SK-N-SH (cell line): Measurements from ENCODE around the gene SEC16A. TPM values are rescaled to one million over a fixed set of nuclear protein-coding genes. Genes with fewer than 3 reads are reported as not detected.

Source experiments
- CTCF ChIA-PET: fragments of 300-600, 350-600 bp; formaldehyde crosslinking; extraction: SDS; loops from one replicate; lab custom pipeline; 2021; lab: Yijun Ruan, JAX
- POLR2A ChIA-PET: fragments of 350-600 bp; sonication (Branson Sonifier 250); formaldehyde crosslinking; extraction: SDS; loops from one replicate; lab custom pipeline; 2020; ENCODE audit warnings: antibody characterized with exemption, inconsistent platforms; lab: Yijun Ruan, JAX
- DNase-seq: peaks from one replicate; pipeline ENCODE4 v3.0.0; 2012
- H2AFZ ChIP-seq: fragments of 200-600 bp; sonication (generic); 2 replicates; pipeline ENCODE4 v1.8.1; 2016; ENCODE audit warnings: antibody characterized with exemption, mild to moderate bottlenecking, low read depth
- H3F3A ChIP-seq: fragments of 200-600 bp; sonication (generic); replicated peaks from 2 replicates; pipeline ENCODE3; 2016; ENCODE audit warnings: antibody characterized with exemption, mild to moderate bottlenecking; ENCODE audit not compliant: insufficient read depth
- H3K27ac ChIP-seq, 2 experiments: fragments of 200-500 bp in 1 of 2; fragments of 200-600 bp in 1 of 2; sonication (Bioruptor generic) in 1 of 2; sonication (generic), shearing (Covaris generic) in 1 of 2; 2 replicates each; pipeline versions ENCODE4 v1.5.1 to v1.6.1; 2014 to 2016; ENCODE audit warnings: low read depth in 2 of 2, inconsistent platforms in 1 of 2, low read length in 1 of 2, mild to moderate bottlenecking in 1 of 2, mixed read lengths in 1 of 2
- H3K27me3 ChIP-seq: fragments of 200-600 bp; sonication (generic), shearing (Covaris generic); 2 replicates; pipeline ENCODE4 v1.6.1; 2016; ENCODE audit warnings: mixed run types; ENCODE audit not compliant: insufficient read depth
- H3K36me3 ChIP-seq, 2 experiments: fragments of 200-500 bp in 1 of 2; fragments of 200-600 bp in 1 of 2; sonication (Bioruptor generic) in 1 of 2; sonication (generic) in 1 of 2; replicated peaks in 1 of 2; 2 replicates each; pipeline versions ENCODE3 to v1.5.1; 2014 to 2016; ENCODE audit warnings: low read length in 1 of 2, mild to moderate bottlenecking in 1 of 2; ENCODE audit not compliant: insufficient read depth in 2 of 2, control insufficient read depth in 1 of 2
- H3K4me1 ChIP-seq, 2 experiments: fragments of 200-500 bp in 1 of 2; fragments of 200-600 bp in 1 of 2; sonication (Bioruptor generic) in 1 of 2; sonication (generic), shearing (Covaris generic) in 1 of 2; 2 replicates each; pipeline versions ENCODE4 v1.5.1 to v1.6.1; 2014 to 2016; ENCODE audit warnings: low read depth in 1 of 2, low read length in 1 of 2, mixed run types in 1 of 2; ENCODE audit not compliant: insufficient read depth in 2 of 2, control insufficient read depth in 1 of 2
- H3K4me2 ChIP-seq: fragments of 200-600 bp; sonication (generic), shearing (Covaris generic); 2 replicates; pipeline ENCODE4 v1.6.1; 2017; ENCODE audit warnings: mixed run types
- H3K4me3 ChIP-seq, 2 experiments: fragments of 200-500 bp in 1 of 2; fragments of 200-600 bp in 1 of 2; sonication (Bioruptor generic) in 1 of 2; sonication (generic), shearing (Covaris generic) in 1 of 2; 2 replicates each; pipeline versions ENCODE4 v1.5.1 to v1.8.1; 2014 to 2016; ENCODE audit warnings: low read depth in 2 of 2, inconsistent platforms in 1 of 2, low read length in 1 of 2, mild to moderate bottlenecking in 1 of 2, mixed read lengths in 1 of 2, moderate library complexity in 1 of 2
- H3K79me2 ChIP-seq: fragments of 200-600 bp; sonication (generic); 2 replicates; pipeline ENCODE4 v1.8.1; 2017; ENCODE audit warnings: mild to moderate bottlenecking; ENCODE audit not compliant: insufficient read depth
- H3K9ac ChIP-seq: fragments of 200-600 bp; sonication (generic); 2 replicates; pipeline ENCODE4 v1.6.1; 2017; ENCODE audit warnings: mixed run types
- H3K9me2 ChIP-seq: fragments of 200-600 bp; sonication (generic); 2 replicates; pipeline ENCODE4 v1.6.1; 2017; ENCODE audit warnings: mixed run types
- H3K9me3 ChIP-seq: fragments of 200-600 bp; sonication (generic); 2 replicates; pipeline ENCODE4 v1.6.1; 2017; ENCODE audit warnings: mixed run types, mild to moderate bottlenecking, moderate library complexity
- H4K20me1 ChIP-seq: fragments of 200-600 bp; sonication (generic); 2 replicates; pipeline ENCODE4 v1.6.1; 2017; ENCODE audit warnings: mild to moderate bottlenecking, mixed run types; ENCODE audit not compliant: insufficient read depth
- CHD2 ChIP-seq: fragments of 150-350 bp; IDR thresholded peaks from 2 replicates; pipeline ENCODE4 v1.6.1; 2018; ENCODE audit warnings: low read length; ENCODE audit not compliant: partially characterized antibody
- ELF1 ChIP-seq: IDR thresholded peaks from 2 replicates; pipeline ENCODE4 v1.4.0; 2012
- FOSL2 ChIP-seq: IDR thresholded peaks from 2 replicates; pipeline ENCODE4 v1.4.0; 2012; ENCODE audit warnings: low read depth, mild to moderate bottlenecking, moderate library complexity, borderline replicate concordance
- FOXM1 ChIP-seq: IDR thresholded peaks from 2 replicates; pipeline ENCODE4 v1.4.0; 2012; ENCODE audit warnings: low read depth, mild to moderate bottlenecking
- GABPA ChIP-seq: IDR thresholded peaks from 2 replicates; pipeline ENCODE4 v1.4.0; 2012; ENCODE audit warnings: low read depth, mild to moderate bottlenecking
- IRF3 ChIP-seq: fragments of 150-350 bp; IDR thresholded peaks from 2 replicates; pipeline ENCODE4 v1.6.1; 2016; ENCODE audit warnings: mild to moderate bottlenecking, low read depth, low read length
- JUND ChIP-seq: IDR thresholded peaks from 2 replicates; pipeline ENCODE4 v1.4.0; 2012
- MEF2A ChIP-seq: IDR thresholded peaks from 2 replicates; pipeline ENCODE4 v1.4.0; 2012; ENCODE audit warnings: low read depth, borderline replicate concordance
- MXI1 ChIP-seq: IDR thresholded peaks from 2 replicates; pipeline ENCODE4 v1.6.1; 2012; ENCODE audit warnings: mild to moderate bottlenecking, low read depth, low read length, improper control_type of control experiment
- NRF1 ChIP-seq: IDR thresholded peaks from 2 replicates; pipeline ENCODE4 v1.6.1; 2012; ENCODE audit warnings: low read depth, mild to moderate bottlenecking, low read length
- PBX3 ChIP-seq: IDR thresholded peaks from 2 replicates; pipeline ENCODE4; 2012
- POLR2AphosphoS5 ChIP-seq: IDR thresholded peaks from 2 replicates; pipeline ENCODE4 v1.6.1; 2012; ENCODE audit warnings: low read depth, low read length
- RCOR1 ChIP-seq: fragments of 150-350 bp; IDR thresholded peaks from 2 replicates; pipeline ENCODE4 v1.6.1; 2017; ENCODE audit warnings: antibody characterized with exemption, low read length
- REST ChIP-seq: IDR thresholded peaks from 2 replicates; pipeline ENCODE4 v1.6.1; 2012; ENCODE audit warnings: mild to moderate bottlenecking, low read depth, low read length, moderate library complexity
- RXRA ChIP-seq: IDR thresholded peaks from 2 replicates; pipeline ENCODE4 v1.4.0; 2012; ENCODE audit warnings: low read depth, mild to moderate bottlenecking, borderline replicate concordance
- SIN3A ChIP-seq: IDR thresholded peaks from 2 replicates; pipeline ENCODE4 v1.6.1; 2012; ENCODE audit warnings: low read depth, mild to moderate bottlenecking, low read length, moderate library complexity, borderline replicate concordance
- SMC3 ChIP-seq: IDR thresholded peaks from 2 replicates; pipeline ENCODE4 v1.6.1; 2012; ENCODE audit warnings: low read depth, low read length, improper control_type of control experiment
- TEAD4 ChIP-seq: IDR thresholded peaks from 2 replicates; pipeline ENCODE4 v1.4.0; 2012; ENCODE audit warnings: mild to moderate bottlenecking, borderline replicate concordance; ENCODE audit not compliant: insufficient read depth
- USF1 ChIP-seq: IDR thresholded peaks from 2 replicates; pipeline ENCODE4 v1.4.0; 2012; ENCODE audit warnings: low read depth, borderline replicate concordance
- WGBS: methylation state at CpG from one replicate; pipeline ENCODE4 v1.1.6; 2017; ENCODE audit warnings: low lambda C conversion rate; 5-methylcytosine and 5-hydroxymethylcytosine counted together
- polyA plus RNA-seq, 3 experiments: library from polyadenylated mRNA; depleted of rRNA; stranded (reverse); fragments of >200 nt; gene quantifications; 2 replicates each; pipeline ENCODE4 v1.2.3, GENCODE V29; 2012

SEC16A gene
- polyA plus RNA-seq, 1 of the 3 experiments (the other 2 are of a cell fraction) = 25.9 TPM

GRCh38 chr9:136488247-136489214 is 5.7 kb upstream of the SEC16A start (continued):
- TF ChIP-seq PBX3 = no peak

- CTCF ChIA-PET = interaction anchor here (0.6 to 8.2 kb wide), 52 partner anchors 10 to 256 kb away, joined by 3 to 320 read pairs (median 4); no protein-coding TSS in a partner anchor
- H4K20me1 ChIP-seq = no peaks in the 10 kb centered on the region; the same call in 1 of the 2 replicates
- no peak overlapping the region for H2AFZ ChIP-seq
- no peaks in the 10 kb centered on the region for H3K36me3 ChIP-seq
- H3K4me1 ChIP-seq = peaks cover 0 to 16% of the 10 kb centered on the region in 2 experiments; a peak in 1 of 4 replicates
- no peaks in the 10 kb centered on the region for H3K9me3 ChIP-seq
- no peak overlapping the region for H3K4me2 ChIP-seq
- POLR2A ChIA-PET = no interaction called here
- DNase-seq = no peak
- TF ChIP-seq RCOR1 = no peak
- TF ChIP-seq REST = no peak
- TF ChIP-seq FOSL2 = no peak
- TF ChIP-seq MEF2A = no peak
- TF ChIP-seq JUND = no peak
- TF ChIP-seq IRF3 = no peak
- TF ChIP-seq ELF1 = no peak
- no peak for TF ChIP-seq POLR2AphosphoS5
- no peak for TF ChIP-seq SIN3A
- TF ChIP-seq CHD2 = no peak
- no peak for TF ChIP-seq FOXM1
- no peak for TF ChIP-seq MXI1
- no peak for TF ChIP-seq GABPA
- TF ChIP-seq SMC3 = no peak
- TF ChIP-seq NRF1 = no peak
- no peak for TF ChIP-seq RXRA
- no peak for TF ChIP-seq USF1
- no peak for TF ChIP-seq TEAD4
- H3K27ac ChIP-seq = no peak overlapping the region
- peaks cover 4% of the 10 kb centered on the region for H3F3A ChIP-seq
- H3K79me2 ChIP-seq = peaks cover 1% of the 10 kb centered on the region
- H3K27me3 ChIP-seq = no peaks in the 10 kb centered on the region
- H3K4me3 ChIP-seq = no peak overlapping the region
- 83% methylated on average over 6 of the region's 7 CpGs for WGBS
- no peak overlapping the region for H3K9ac ChIP-seq
- H3K9me2 ChIP-seq = no peaks in the 10 kb centered on the region
These were observed 4.8 kb upstream of the SEC16A start for GRCh38 chr9:136487672-136488071.
